GM13976 (cell line): ENCODE data around the gene TSC22D3.

Experiments used
- DNase-seq: peaks from one replicate; pipeline ENCODE4 v3.0.0; 2012; ENCODE audit warnings: low spot score
- CTCF ChIP-seq: IDR thresholded peaks from 2 replicates; pipeline ENCODE4 v1.5.1; 2012; ENCODE audit warnings: borderline replicate concordance, mild to moderate bottlenecking; ENCODE audit not compliant: insufficient read depth; ENCODE audit errors: extremely low read depth, missing control alignments, control extremely low read depth
- in situ Hi-C: fragments of 300-500 bp; cut with MboI; formaldehyde crosslinking; loops from one replicate; pipeline ENCODE4 v1.12.0; 2022; ENCODE audit warnings: low sequenced_read_pairs, mixed read lengths, inconsistent platforms; ENCODE audit not compliant: unreplicated experiment

The TSC22D3 gene

DNA sequence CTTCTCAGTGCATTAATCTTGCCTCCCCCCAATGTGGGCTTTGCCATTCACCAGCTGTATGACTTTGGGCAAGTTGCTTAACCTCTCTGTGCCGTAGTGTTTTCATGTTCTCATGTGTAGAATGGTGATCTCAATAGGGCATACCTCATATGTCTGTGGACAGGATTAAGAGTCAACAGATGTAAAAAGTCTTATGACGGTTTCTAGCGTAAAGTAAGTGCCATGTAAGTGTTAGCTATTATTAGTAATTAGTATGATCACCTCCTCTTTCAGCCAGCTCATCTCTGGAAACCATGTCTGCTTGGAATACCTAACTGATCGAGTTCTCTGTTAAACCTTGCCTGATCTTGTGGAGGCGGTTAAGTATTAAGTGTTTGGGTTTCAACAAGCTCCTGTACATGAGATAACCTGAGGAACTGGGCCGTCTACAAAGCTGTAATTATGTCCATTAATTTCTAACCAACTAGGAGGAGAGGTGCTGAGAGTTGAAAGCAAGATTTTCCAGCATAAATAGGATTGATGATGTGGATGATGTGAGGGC lies 66.3 kb downstream of the TSC22D3 start:
- no peak for TF ChIP-seq CTCF
- in situ Hi-C loops = no loop called here

DNA sequence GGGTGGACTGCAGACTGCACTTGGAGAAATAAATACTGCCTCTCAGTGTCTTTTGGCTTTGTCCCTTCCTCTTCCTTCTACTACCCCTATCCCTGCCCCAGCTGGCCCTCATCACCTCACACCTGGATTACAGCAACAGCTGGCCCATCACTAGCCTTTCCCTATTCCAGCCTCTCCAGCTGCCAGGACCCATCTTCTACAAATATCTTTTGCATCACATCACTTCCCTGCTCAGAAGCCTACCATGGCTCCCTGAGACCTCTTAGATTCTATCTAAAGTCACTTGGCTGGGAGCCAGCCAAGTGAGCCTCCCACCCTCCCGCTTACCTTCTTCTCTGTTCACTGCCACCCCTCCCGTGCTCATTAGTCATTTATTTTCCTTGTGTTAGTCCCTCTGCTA lies 66.8 kb downstream of the TSC22D3 start:
- in situ Hi-C loops = no loop called here
- no peak for TF ChIP-seq CTCF
- no peak for DNase-seq

More for the DNA sequence above, 66.3 kb downstream of the TSC22D3 start:
- DNase-seq = no peak

- in situ Hi-C loops = no loop called here
- TF ChIP-seq CTCF = no peak
- no peak for DNase-seq
Observed at GRCh38 chrX:107707866-107708265, 67.7 kb downstream of the TSC22D3 start.

DNA sequence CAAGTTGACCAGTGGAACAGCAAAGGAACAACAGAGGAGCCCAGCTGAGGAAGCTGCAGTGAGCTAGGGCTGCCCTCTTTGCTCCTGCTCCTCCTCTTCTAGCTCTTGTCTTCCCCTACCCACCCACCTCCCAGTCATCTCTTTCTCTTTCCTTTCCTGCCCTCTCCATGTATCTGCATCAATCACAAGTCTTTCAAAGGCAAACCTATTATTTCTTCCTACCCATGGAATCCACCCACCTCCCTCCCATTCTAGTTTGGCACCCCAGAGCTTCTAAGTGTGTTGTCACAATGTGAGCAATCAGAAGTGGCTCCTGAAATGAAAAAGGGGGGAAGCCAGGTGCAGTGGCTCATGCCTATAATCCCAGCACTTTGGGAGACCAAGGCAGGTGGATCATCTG lies 69.3 kb downstream of the TSC22D3 start:
- in situ Hi-C loops = no loop called here
- no peak for TF ChIP-seq CTCF
- DNase-seq = no peak

GRCh38 chrX:107704587-107704986 lies 71.0 kb downstream of the TSC22D3 start:
- no peak for TF ChIP-seq CTCF
- no peak for DNase-seq
- in situ Hi-C loops = no loop called here

DNA sequence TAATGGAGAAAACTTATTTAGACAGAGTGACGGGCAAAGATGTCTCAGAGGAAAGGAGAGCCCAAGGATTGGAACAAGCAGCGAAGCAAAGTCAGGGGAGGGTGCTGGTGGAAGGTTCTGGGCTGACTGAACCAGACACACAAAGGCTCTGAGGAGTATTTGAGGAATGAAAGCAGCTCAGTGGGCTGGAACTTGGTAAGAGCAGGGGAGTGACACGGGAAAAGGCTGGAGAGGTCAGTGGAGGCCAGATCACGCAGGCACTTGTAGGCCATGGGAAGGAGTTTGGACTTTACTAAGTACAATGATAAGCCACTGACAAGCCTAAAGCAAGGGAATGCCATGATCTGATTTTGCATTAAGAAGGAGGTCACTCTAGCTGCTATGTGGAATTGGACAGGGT lies 71.4 kb downstream of the TSC22D3 start:
- in situ Hi-C loops = no loop called here
- TF ChIP-seq CTCF = no peak
- DNase-seq = no peak
